Ramos (cell line): ENCODE measurements around the gene NCS1.

Experiments used
- in situ Hi-C: fragments of 300-500 bp; cut with MboI; formaldehyde crosslinking; loops from one replicate; pipeline ENCODE4 v1.14.3; 2022; ENCODE audit warnings: low sequenced_read_pairs; ENCODE audit not compliant: unreplicated experiment

Gene NCS1

DNA sequence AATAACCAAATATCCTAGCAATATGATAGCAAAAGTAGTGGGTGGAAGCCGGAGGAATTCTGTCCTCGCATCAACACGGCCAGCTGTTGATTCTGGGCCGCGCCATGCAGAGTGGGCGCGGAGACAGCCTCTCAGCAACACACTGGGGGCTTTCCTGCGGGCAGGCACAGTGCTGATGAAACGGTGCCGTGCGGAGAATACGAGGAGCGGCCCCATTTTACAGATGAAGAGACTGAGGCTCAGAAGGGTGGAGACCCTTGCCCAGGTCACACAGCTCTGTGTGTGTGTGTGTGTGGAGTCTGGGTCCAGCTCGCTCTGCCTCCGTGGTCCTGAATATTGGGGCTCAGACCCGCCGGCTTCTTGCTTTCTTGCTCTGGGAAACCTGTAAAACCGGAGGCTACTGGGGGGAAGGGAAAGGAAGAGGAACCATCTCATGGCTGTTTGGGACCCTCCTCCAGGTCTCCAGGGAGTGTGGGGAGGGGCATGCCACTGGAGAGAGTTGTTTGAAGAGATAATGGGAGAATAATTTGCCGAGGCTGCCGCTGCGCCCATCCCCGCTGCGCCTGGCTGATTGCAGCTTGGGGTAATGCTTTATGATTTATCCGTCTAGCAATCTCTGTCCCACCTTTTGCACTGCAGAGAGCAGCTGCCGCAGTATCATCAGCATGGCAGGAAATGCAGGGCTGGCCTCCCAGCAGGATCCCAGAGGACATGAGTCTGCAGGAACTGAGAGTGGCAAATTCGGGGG, 36.6 kb downstream of the NCS1 start:
- in situ Hi-C loops = no loop called here

DNA sequence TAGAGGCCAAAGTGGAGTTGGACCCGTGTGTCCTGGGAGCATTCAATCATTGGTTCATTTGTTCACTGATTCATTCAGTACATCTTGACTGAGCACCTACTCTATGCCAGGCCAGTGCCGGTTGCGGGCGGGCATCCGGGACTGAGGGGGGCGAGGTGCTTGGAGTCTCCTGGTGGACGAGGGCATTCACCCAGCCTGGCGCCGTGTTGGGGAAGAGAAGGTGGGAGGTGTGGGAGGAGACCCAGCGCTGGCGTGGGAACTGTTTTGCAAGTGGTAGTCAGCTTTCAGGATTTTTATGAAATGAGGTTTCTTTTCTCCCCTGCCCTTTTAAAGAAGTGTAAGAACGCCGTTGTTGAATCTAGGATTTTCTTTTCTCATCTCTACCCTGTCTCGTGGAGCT, 37.2 kb downstream of the NCS1 start:
- in situ Hi-C loops = no loop called here

DNA sequence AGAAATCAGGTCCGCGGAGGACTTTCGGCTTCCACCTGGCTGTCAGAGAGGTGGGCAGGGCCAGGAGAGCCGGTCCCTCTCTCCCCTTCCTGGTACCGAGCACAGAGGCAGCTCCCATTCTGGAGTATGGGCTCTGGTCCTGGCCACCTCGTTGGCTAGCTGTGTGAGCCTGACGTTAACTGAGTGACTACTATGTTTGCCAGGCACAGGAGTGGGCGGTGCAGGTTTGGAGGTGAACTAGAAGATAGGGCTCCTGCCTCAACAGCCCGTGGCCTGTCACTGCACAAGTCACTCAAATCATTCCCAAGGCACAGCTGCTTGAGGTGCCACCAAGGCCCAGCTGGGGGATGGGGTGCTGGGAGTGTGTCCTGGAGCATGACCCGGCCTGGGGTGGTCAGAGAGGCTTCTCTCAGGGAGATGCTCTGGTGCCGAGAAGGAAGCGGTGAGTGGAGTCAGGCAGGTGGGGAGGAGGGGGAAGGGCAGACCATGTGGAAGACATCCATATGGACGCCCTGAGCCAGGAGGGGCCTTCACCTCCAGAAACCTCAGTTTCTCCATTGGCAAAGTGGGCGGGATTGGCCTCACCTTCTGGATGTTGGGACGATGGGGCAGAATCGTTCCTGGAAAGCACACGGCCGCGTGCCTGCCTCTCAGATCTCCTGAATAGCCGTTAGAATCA, 39.5 kb downstream of the NCS1 start:
- in situ Hi-C loops = no loop called here

DNA sequence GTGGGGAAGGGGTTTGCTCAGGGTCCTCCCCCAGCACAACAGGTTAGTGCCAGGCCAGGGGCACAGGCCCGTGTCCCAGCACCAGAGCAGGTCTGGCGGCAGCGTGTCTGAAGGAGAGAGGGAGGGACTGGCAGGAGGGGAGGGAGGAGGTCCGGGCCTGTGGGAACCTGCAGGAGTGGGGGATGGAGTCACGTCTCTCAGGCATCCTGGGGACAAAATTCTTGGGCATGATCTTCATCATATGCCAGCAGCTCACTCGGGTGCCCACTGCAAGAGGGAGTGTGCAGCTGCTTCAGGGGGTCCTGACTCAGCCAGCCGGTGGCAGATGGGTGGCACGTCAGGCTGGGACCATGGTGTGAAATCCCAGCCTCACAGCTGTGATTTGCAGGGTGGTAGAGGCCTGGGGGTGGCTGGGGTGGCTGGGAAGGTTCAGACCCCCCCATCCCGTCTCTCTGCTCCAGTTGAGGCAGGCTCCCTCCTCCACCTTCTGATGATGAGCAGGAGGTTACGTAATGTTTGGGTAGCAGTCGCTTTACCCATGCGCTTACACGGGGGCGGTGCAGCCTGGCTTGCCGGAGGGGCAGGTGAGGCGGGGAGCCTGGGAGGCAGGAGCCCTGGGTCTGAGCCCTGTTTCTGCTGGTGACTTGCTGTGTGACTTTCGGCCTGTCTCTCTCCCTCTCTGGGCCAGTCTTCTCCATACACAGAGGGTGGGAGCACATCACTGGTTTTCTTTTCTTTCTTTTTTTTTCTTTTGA, 40.5 kb downstream of the NCS1 start:
- in situ Hi-C loops = no loop called here

- in situ Hi-C loops = no loop called here
These were observed 41.9 kb downstream of the NCS1 start for GRCh38 chr9:130213911-130214761.

GRCh38 chr9:130214776-130215340, 42.7 kb downstream of the NCS1 start:
- in situ Hi-C loops = no loop called here

GRCh38 chr9:130215341-130216119, 43.3 kb downstream of the NCS1 start:
- in situ Hi-C loops = no loop called here

GRCh38 chr9:130217838-130218237, 45.6 kb downstream of the NCS1 start:
- in situ Hi-C loops = no loop called here

- in situ Hi-C loops = no loop called here
These were observed 47.5 kb downstream of the NCS1 start for GRCh38 chr9:130219661-130220096.

GRCh38 chr9:130220352-130220751, 48.1 kb downstream of the NCS1 start:
- in situ Hi-C loops = no loop called here

- in situ Hi-C loops = no loop called here
These were observed 50.6 kb downstream of the NCS1 start for GRCh38 chr9:130222833-130223232.

DNA sequence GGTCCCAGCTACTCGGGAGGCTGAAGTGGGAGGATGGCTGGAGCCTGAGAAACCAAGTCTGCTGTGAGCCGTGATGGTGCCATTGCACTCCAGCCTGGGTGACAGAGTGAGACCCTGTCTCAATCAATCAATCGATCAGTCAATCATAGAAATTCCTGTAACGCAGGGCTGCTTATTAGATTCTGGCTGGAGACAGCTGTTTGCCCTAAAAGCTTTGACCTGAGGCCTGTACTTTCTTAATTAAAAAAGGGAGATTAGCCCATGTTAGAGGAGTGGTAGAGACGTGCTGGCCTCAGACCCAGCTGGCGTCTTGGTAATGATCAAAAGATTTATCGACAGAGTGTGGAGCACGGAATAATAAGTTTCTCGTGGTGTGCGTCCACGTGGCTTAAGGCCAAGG, 52.9 kb downstream of the NCS1 start:
- in situ Hi-C loops = no loop called here

DNA sequence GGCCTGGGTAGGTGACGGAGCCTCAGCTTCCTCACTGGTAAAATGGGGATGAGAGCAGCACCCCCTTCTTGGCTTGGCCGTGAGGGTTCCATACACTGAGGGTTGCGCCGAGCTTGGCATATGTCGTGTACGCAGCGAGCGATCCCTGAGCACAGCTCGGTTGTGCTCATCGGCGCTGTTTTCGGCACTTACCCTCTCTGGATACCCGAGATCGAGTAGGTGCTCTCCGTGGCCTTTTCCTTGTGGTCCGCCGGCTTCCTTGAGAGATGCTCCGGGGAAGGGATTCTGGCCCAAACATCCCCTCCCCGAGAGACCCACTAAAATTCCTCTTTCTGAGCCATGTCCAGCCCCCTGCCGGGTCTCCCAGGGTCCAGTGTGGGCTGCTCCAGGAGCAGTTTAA, 53.4 kb downstream of the NCS1 start:
- in situ Hi-C loops = no loop called here

DNA sequence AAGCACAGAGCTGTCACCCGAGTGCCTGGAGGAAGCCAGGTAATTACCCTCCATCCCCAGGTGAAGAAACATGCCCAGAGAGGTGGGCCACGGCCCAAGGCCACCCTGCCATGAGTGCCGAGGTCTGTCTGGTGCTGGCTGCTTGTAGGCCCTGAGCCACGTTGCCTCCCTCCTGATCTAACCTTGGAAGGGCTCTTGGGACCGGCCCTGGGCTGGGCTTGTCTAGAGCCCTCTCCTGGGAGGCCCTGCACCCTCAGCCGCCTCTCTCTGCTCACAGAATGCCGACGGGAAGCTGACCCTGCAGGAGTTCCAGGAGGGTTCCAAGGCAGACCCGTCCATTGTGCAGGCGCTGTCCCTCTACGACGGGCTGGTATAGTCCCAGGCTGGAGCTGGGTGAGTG, 53.9 kb downstream of the NCS1 start:
- in situ Hi-C loops = no loop called here

GRCh38 chr9:130227833-130228232, 55.6 kb downstream of the NCS1 start:
- in situ Hi-C loops = no loop called here

GRCh38 chr9:130229759-130230158, 57.6 kb downstream of the NCS1 start:
- in situ Hi-C loops = loop anchor here (10.0 kb wide), 1 partner anchor 345 kb away; no protein-coding TSS in a partner anchor

GRCh38 chr9:130230631-130231030, 58.4 kb downstream of the NCS1 start:
- in situ Hi-C loops = loop anchor here (10.0 kb wide), 1 partner anchor 346 kb away; no protein-coding TSS in a partner anchor

DNA sequence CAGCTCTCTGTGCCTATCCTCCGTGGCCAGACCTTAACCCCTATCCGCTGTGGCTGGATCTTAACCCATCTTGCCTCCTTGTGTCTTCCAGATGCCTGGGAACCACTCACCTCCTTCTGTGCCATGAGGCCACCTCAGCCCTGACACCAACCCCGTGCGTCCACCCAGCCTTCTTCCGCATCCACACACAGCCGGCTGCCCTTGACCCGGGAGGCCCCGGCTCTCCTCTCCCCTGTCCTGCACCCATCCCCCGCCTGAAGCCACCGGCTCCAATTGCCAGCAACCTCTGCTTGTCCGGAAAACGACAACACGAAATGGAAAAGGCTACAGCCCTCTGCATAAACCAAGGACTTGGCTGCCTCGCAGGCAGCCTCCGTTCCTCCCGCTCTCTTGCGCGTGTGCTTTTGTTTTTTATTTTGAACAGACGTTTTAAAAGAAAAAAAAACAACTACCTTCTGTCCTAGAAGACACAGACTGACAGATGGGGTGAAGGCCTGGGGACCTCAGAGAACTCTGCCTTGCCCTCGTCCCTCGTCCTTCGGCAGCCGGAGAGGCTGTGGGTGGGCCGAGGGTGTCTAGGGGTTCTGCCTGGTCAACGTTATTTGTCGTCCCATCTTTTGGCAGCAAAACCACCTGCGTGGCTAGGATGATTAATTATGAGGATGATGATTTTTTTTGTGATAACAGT, 60.8 kb downstream of the NCS1 start:
- in situ Hi-C loops = loop anchor here (10.0 kb wide), 1 partner anchor 348 kb away; no protein-coding TSS in a partner anchor
